ENCODE data around the gene CORO1C. TPM values are rescaled to one million over a fixed set of nuclear protein-coding genes. Genes with fewer than 3 reads are reported as not detected.

The CORO1C gene
- total RNA-seq, 1 experiment from 2014 or later: 195 TPM

DNA sequence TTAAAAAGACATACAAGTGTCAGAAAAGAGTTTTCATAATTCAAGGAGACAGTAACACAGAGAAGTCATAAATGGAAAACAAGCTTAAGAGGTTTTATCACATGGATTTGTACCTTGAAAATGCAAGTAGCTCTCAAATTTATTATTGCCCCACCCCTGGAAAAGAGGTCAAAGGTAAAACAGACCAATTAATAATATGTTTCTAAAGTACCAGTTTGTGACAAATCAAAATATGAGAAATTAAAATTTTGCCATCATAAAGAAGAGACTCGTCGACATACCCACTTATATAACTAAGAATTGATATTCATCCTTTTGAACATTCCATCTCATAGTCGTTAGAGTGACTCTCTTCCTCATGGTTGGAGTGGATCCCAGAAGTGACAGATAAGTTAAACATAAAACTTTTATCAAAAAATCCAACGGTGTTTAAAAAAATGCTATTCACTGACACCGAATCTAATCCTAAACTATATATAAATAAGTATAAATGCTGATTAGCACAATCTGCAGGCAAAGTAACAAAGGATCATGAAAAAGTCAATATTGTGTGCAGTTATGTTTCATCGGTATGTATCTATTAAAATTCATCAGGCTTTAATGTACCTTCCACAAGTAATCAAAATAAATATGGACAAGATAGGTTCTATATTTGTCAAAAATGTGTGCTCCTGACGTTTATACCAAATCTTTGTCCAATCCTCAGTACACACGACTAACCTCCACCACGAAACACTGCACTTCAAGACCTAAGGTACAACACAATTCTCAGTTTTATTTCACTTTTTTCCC is 2.3 kb downstream of the CORO1C start:
- Histone ChIP-seq H3K9me3 (no peaks in the 10 kb centered on the region), H3K4me1 (peaks cover 53% of the 10 kb centered on the region), H3K36me3 (ENCODE audit: control insufficient read depth, insufficient read depth, low read length) (no peaks in the 10 kb centered on the region; the same call in 1 of the 2 replicates), H3K4me3 (ENCODE audit: low read depth, low read length) (peak overlapping the region; percentile 85), H3K27me3 (replicated peaks; ENCODE audit: control insufficient read depth, insufficient read depth, low read length) (no peaks in the 10 kb centered on the region)
- Mint-ChIP-seq H3K36me3 (ENCODE audit: insufficient read depth, unreplicated experiment) (peaks cover 33% of the 10 kb centered on the region), H3K9me3 (ENCODE audit: unreplicated experiment) (no peaks in the 10 kb centered on the region), H3K27me3 (ENCODE audit: insufficient read depth, unreplicated experiment) (no peaks in the 10 kb centered on the region), H3K4me3 (ENCODE audit: unreplicated experiment) (peak overlapping the region; percentile 95), H3K4me1 (ENCODE audit: low read depth, unreplicated experiment) (peaks cover 31% of the 10 kb centered on the region), H3K27ac (ENCODE audit: unreplicated experiment) (peak overlapping the region; percentile 99)
- no TSS peak for BruUV-seq (replicated peaks)
- DNase-seq: no peak
- ChIA-PET POLR2A (no interaction called here), CTCF (no interaction called here)
- intact Hi-C loops (cut with micrococcal nuclease; ENCODE audit: unreplicated experiment): no loop called here
- TF ChIP-seq, protein P1, sequence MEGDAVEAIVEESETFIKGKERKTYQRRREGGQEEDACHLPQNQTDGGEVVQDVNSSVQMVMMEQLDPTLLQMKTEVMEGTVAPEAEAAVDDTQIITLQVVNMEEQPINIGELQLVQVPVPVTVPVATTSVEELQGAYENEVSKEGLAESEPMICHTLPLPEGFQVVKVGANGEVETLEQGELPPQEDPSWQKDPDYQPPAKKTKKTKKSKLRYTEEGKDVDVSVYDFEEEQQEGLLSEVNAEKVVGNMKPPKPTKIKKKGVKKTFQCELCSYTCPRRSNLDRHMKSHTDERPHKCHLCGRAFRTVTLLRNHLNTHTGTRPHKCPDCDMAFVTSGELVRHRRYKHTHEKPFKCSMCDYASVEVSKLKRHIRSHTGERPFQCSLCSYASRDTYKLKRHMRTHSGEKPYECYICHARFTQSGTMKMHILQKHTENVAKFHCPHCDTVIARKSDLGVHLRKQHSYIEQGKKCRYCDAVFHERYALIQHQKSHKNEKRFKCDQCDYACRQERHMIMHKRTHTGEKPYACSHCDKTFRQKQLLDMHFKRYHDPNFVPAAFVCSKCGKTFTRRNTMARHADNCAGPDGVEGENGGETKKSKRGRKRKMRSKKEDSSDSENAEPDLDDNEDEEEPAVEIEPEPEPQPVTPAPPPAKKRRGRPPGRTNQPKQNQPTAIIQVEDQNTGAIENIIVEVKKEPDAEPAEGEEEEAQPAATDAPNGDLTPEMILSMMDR (IDR thresholded peaks at IDR 0.05; ENCODE audit: insufficient read depth in 1 of 2, low read depth in 1 of 2, low read length in 1 of 2, severe bottlenecking in 1 of 2, unreplicated experiment in 1 of 2): no peak

- Histone ChIP-seq H3K4me1 (peaks cover 53% of the 10 kb centered on the region), H3K36me3 (ENCODE audit: control insufficient read depth, insufficient read depth, low read length) (no peaks in the 10 kb centered on the region; the same call in 1 of the 2 replicates), H3K27me3 (replicated peaks; ENCODE audit: control insufficient read depth, insufficient read depth, low read length) (no peaks in the 10 kb centered on the region), H3K9me3 (no peaks in the 10 kb centered on the region), H3K4me3 (ENCODE audit: low read depth, low read length) (no peak overlapping the region)
- H3K27ac Mint-ChIP-seq (ENCODE audit: unreplicated experiment): no peak overlapping the region
- BruUV-seq (replicated peaks): no TSS peak
- intact Hi-C loops (cut with micrococcal nuclease; ENCODE audit: unreplicated experiment): no loop called here
- DNase-seq: no peak
- POLR2A ChIA-PET: no interaction called here
- peaks cover 29% of the 10 kb centered on the region for H3K4me1 Mint-ChIP-seq (ENCODE audit: low read depth, unreplicated experiment)
- H3K9me3 Mint-ChIP-seq (ENCODE audit: unreplicated experiment): no peaks in the 10 kb centered on the region
- peaks cover 31% of the 10 kb centered on the region for H3K36me3 Mint-ChIP-seq (ENCODE audit: insufficient read depth, unreplicated experiment)
- no peaks in the 10 kb centered on the region for H3K27me3 Mint-ChIP-seq (ENCODE audit: insufficient read depth, unreplicated experiment)
- TF ChIP-seq, protein P1 (IDR thresholded peaks at IDR 0.05; ENCODE audit: insufficient read depth in 1 of 2, low read depth in 1 of 2, low read length in 1 of 2, severe bottlenecking in 1 of 2, unreplicated experiment in 1 of 2): no peak
- CTCF ChIA-PET: interaction anchor here (0.6 kb wide), 1 partner anchor 59 kb away, joined by 5 read pairs; no protein-coding TSS in a partner anchor
- peak overlapping the region; percentile 27 for H3K4me3 Mint-ChIP-seq (ENCODE audit: unreplicated experiment)
Measured at GRCh38 chr12:108727868-108728735, 3.2 kb downstream of the CORO1C start.

DNA sequence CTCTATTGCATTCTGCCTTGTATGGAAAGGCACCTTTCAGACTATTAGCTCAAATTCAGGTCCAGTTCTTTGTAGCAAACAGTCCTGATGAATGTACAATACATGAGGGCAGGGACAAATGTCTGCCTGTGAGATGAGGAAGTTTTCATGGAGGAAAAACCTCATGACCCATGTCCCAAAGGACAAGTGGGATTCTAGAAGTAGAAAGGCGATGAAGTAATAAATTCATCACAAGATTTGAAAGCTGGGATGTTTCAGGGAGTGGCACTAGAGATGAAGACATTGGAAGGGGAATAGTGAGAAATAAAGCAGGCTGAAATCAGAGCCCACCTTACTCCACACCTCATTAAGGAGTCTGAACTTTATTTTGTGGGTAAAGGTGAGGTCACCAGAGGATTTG is 4.2 kb downstream of the CORO1C start:
- no peaks in the 10 kb centered on the region for H3K27me3 ChIP-seq (replicated peaks; ENCODE audit: control insufficient read depth, insufficient read depth, low read length)
- no peak for DNase-seq
- no peaks in the 10 kb centered on the region; the same call in 1 of the 2 replicates for H3K36me3 ChIP-seq (ENCODE audit: control insufficient read depth, insufficient read depth, low read length)
- ChIA-PET POLR2A (no interaction called here), CTCF (no interaction called here)
- Mint-ChIP-seq H3K4me1 (ENCODE audit: low read depth, unreplicated experiment) (peaks cover 37% of the 10 kb centered on the region), H3K36me3 (ENCODE audit: insufficient read depth, unreplicated experiment) (peaks cover 28% of the 10 kb centered on the region), H3K9me3 (ENCODE audit: unreplicated experiment) (no peaks in the 10 kb centered on the region), H3K27ac (ENCODE audit: unreplicated experiment) (no peak overlapping the region), H3K4me3 (ENCODE audit: unreplicated experiment) (no peak overlapping the region), H3K27me3 (ENCODE audit: insufficient read depth, unreplicated experiment) (no peaks in the 10 kb centered on the region)
- intact Hi-C loops (cut with micrococcal nuclease; ENCODE audit: unreplicated experiment): no loop called here
- H3K4me3 ChIP-seq (ENCODE audit: low read depth, low read length): no peak overlapping the region
- TF ChIP-seq, protein P1 (IDR thresholded peaks at IDR 0.05; ENCODE audit: insufficient read depth in 1 of 2, low read depth in 1 of 2, low read length in 1 of 2, severe bottlenecking in 1 of 2, unreplicated experiment in 1 of 2): no peak
- BruUV-seq (replicated peaks): no TSS peak
- H3K4me1 ChIP-seq: peaks cover 53% of the 10 kb centered on the region
- H3K9me3 ChIP-seq: no peaks in the 10 kb centered on the region

All from Caco-2 (cell line).